ENCODE results near the gene STAC. TPM values are rescaled to one million over a fixed set of nuclear protein-coding genes. Genes with fewer than 3 reads are reported as not detected.
A peak's percentile ranks its signal among the peaks of the same experiment; 100 is the strongest.

The STAC gene
- total and polyA plus RNA-seq, 9 of the 15 experiments (the other 6 are each of a cell fraction or from before 2014, with no cell fraction given): 0.11 TPM; not detected in 8

GRCh38 chr3:36416599-36416998 is 36.3 kb downstream of the STAC start (continued):
- TF ChIP-seq ZBTB40 (IDR thresholded peaks at IDR 0.05) (no peak), ZBTB40 (CRISPR knock-in tag; IDR thresholded peaks at IDR 0.05) (no peak), CEBPG (CRISPR knock-in tag; IDR thresholded peaks at IDR 0.05) (no peak), CEBPG (tag; conservative IDR thresholded peaks at IDR 0.05 in 1 of 2, IDR thresholded peaks at IDR 0.05 in 1 of 2) (peak; percentile 15 to 34; a peak in 1 of 4 replicates), FOXP4 (CRISPR knock-in tag; IDR thresholded peaks at IDR 0.05; ENCODE audit: borderline replicate concordance) (no peak), ZNF3 (CRISPR knock-in tag; IDR thresholded peaks at IDR 0.05) (no peak)

Data from K562 (cell line).